Heart left ventricle (tissue), 16 donors: Measurements from ENCODE around the gene SLC6A3. TPM values are rescaled to one million over a fixed set of nuclear protein-coding genes. Genes with fewer than 3 reads are reported as not detected.

Experiments
- ATAC-seq, 4 donors: fragments of 200-7000 bp; cut with Tn5 transposase; one replicate each; pipeline ENCODE4 v1.9.1; 2020 to 2022; ENCODE audit warnings: moderate library complexity in 4 of 4, mild to moderate bottlenecking in 3 of 4, moderate number of reproducible peaks in 1 of 4
- DNase-seq, 5 donors: peaks; one replicate each; pipeline ENCODE4 v3.0.0-alpha.2; 2020
- H3K27ac ChIP-seq, 12 donors: fragments of 200-600 bp; sonication (generic) in 4 of 12; one replicate each; pipeline versions ENCODE4 v1.5.0 to v1.8.0; 2016 to 2022; ENCODE audit warnings: mild to moderate bottlenecking in 2 of 12
- H3K27me3 ChIP-seq, 9 donors: fragments of 200-600 bp; sonication (generic) in 2 of 9; one replicate each; pipeline versions ENCODE4 v1.5.1 to v1.8.0; 2016 to 2022; ENCODE audit warnings: mild to moderate bottlenecking in 3 of 9
- H3K36me3 ChIP-seq, 9 donors: fragments of 200-600 bp; sonication (generic) in 2 of 9; one replicate each; pipeline versions ENCODE4 v1.5.0 to v1.8.0; 2018 to 2022; ENCODE audit warnings: mild to moderate bottlenecking in 2 of 9
- H3K4me1 ChIP-seq, 12 donors: fragments of 200-600 bp; sonication (generic) in 4 of 12; one replicate each; pipeline versions ENCODE4 v1.5.0 to v1.8.0; 2016 to 2022; ENCODE audit warnings: mild to moderate bottlenecking in 3 of 12
- H3K4me3 ChIP-seq, 12 donors: fragments of 200-600 bp; sonication (generic) in 4 of 12; one replicate each; pipeline versions ENCODE4 v1.5.0 to v1.8.0; 2017 to 2022; ENCODE audit warnings: mild to moderate bottlenecking in 9 of 12, moderate library complexity in 4 of 12
- H3K9me3 ChIP-seq, 12 donors: fragments of 200-600 bp; sonication (generic) in 4 of 12; one replicate each; pipeline versions ENCODE4 v1.5.0 to v1.8.0; 2016 to 2022; ENCODE audit warnings: mild to moderate bottlenecking in 1 of 12
- POLR2A ChIP-seq, 2 donors: fragments of 450-650 bp; IDR thresholded peaks; one replicate each; pipeline ENCODE4 v1.6.1; 2017; ENCODE audit warnings: antibody characterized with exemption in 2 of 2, mild to moderate bottlenecking in 2 of 2, moderate library complexity in 2 of 2
- whole genome bisulfite sequencing, 4 donors: extraction: QIAGEN DNeasy Blood & Tissue Kit in 2 of 4; methylation state at CpG; one replicate each; pipeline versions ENCODE4 v1.1.5 to v1.1.7; 2013 to 2018; 5-methylcytosine and 5-hydroxymethylcytosine counted together
- intact Hi-C, 10 donors: fragments of 100-400 bp; cut with DNase I; formaldehyde crosslinking; loops; one replicate each; pipeline versions ENCODE4 v1.11.1 to v1.14.2; 2022
- polyA plus RNA-seq, 2 donors: library from polyadenylated mRNA; stranded (reverse); fragments of 200-250 nt; gene quantifications; one replicate each; pipeline ENCODE4 v1.2.3, GENCODE V29; 2013
- total RNA-seq, 9 donors: library from RNA; depleted of rRNA in 2 of 9; stranded (reverse); fragments of >200 nt in 2 of 9; fragmentation: NEBNext Ultra II Directional in 3 of 9; extraction: Animal tissue kit (Norgen Biotek cat#: 25700) in 3 of 9; gene quantifications; one replicate each; pipeline versions ENCODE4 v1.1.0 to v1.2.4, GENCODE V29; 2016 to 2023
- TF ChIP-seq, protein P1 (sequence below), 12 donors: fragments of 200-600 bp; sonication (generic) in 4 of 12; IDR thresholded peaks; one replicate each; pipeline versions ENCODE4 v1.5.0 to v1.8.0; 2018 to 2022; ENCODE audit warnings: antibody characterized with exemption in 12 of 12, mild to moderate bottlenecking in 5 of 12
- donor health status: ischemic (EF 13 %, LVEDD 7.1; RV severe dilation, severe dysfunction).
- donor health status: healthy with polysubstance abuse.
- donor health status: DM: no; HTN: yes; CAD: no.
- donor health status: DM: no; HTN: no; CAD: no.
- donor health status: ischemic (EF 25% LVEDD 6.9; RV normal size, moderate dysfunction).
- donor health status: ischemic (EF 25% LVEDD 5.7; RV mildly dilated, moderate dysfunction).
- donor health status: healthy.
- donor health status: DM: yes; HTN: yes; CAD: no.
- donor health status: ischemic (EF 35%, LVEDD 5.7; RV mildly dilated, moderate dysfunction).
- donor health status: nonischemic (EF 11% LVEDD 7.7; RV severe dilation, severe dysfunction).
- donor health status: DM: yes; HTN: yes; CAD: no.
- donor health status: PGD.
- donor health status: ischemic (EF 29% LVEDD 5.4; RV normal size, mild dysfunction).
- donor health status: nonischemic (EF 23%, LVEDD 6.1; RV moderate dilation, normal function).

SLC6A3 gene
- total and polyA plus RNA-seq, 11 donors: 0.06 to 0.29 (median 0.11) TPM; not detected in 7

DNA sequence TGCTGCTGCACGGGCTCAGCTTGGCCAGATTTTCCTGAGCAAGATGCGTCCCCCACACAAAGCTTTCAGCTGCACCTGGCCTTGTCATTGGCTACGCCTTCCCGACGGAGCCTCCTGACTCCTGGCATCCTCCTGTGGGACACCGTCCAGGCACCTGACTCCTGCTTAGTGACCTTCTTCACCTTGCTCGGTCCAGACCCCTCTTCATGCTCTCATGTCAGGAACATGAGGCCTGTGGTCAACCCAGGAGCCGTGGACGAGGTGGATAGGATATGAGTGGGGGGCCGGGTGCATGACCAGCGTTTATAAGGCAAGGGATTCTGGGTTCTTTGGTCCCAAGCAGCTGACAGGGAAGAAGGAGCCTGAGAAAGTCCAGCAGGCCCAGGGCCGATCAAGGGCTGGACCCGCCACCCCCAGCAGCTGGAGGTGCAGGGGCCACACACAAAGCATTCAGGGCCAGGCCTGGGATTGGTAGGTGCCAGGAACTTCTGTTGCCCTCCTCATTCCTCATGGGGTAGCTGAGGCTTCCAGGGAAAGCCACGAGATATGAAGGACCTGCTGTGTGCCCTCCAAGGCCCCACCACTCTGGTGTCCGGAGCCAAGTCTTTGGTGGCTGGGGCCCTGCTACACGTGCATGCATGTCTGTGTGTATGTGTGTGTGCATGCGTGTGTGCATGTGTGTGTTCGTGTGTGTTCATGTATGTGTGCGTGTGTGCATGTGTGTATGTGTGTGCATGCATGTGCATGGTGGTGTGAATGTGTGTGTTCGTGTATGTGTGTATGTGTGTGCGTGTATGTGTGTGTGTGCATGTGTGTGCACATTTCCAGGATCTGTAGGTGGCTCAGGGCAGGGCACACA, 34.9 kb downstream of the SLC6A3 start:
- Histone ChIP-seq H3K4me3 (no peak overlapping the region), H3K4me1 (no peaks in the 10 kb centered on the region), H3K9me3 (no peaks in the 10 kb centered on the region), H3K27me3 (peaks cover 0 to 43% (median 7%) of the 10 kb centered on the region in 9 donors), H3K36me3 (no peaks in the 10 kb centered on the region), H3K27ac (no peak overlapping the region)
- 79 to 83% (median 81%) methylated on average over 14 to 21 of the region's 21 CpGs for WGBS, 4 donors
- no peak for TF ChIP-seq POLR2A (IDR thresholded peaks at IDR 0.05)
- TF ChIP-seq, protein P1, sequence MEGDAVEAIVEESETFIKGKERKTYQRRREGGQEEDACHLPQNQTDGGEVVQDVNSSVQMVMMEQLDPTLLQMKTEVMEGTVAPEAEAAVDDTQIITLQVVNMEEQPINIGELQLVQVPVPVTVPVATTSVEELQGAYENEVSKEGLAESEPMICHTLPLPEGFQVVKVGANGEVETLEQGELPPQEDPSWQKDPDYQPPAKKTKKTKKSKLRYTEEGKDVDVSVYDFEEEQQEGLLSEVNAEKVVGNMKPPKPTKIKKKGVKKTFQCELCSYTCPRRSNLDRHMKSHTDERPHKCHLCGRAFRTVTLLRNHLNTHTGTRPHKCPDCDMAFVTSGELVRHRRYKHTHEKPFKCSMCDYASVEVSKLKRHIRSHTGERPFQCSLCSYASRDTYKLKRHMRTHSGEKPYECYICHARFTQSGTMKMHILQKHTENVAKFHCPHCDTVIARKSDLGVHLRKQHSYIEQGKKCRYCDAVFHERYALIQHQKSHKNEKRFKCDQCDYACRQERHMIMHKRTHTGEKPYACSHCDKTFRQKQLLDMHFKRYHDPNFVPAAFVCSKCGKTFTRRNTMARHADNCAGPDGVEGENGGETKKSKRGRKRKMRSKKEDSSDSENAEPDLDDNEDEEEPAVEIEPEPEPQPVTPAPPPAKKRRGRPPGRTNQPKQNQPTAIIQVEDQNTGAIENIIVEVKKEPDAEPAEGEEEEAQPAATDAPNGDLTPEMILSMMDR (IDR thresholded peaks at IDR 0.05): no peak
- DNase-seq (peak in 2 of 5 donors; percentile 9 to 39), ATAC-seq (no peak)
- intact Hi-C loops: no loop called here

DNA sequence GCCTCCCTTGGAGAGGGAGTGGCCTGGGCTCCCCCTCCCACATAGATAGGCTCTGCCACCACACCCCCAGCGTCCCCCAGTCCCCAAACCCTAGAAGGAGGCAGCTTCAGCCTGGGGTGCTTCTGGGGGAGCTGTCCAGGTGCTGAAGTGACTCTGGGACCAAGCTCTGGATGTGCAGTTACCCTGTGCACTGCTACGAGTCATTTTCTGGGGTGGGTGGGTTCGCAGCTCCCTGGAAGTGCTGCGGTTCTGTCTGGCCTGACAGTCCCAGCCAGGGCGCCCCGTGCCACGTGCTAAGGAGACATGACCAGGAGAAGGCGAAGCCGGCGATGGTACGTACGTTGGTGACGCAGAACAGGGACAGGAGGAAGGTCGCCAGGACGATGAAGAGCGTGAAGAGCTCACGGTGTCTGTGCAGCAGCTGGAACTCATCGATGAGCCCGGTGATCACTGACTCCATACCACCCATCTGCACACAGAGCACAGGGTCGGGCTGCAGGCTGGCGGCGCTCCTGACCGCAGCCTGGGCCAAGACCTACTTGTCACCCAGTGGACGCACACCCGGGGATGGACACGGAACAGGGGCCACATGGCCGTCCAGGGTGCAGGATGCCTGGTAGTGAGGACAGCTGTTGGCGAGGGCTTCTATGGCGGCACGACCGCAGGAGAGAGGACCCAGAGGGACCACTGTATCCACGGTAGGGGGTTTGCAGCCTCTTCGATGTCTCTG, 35.7 kb downstream of the SLC6A3 start:
- no peak for TF ChIP-seq POLR2A (IDR thresholded peaks at IDR 0.05)
- TF ChIP-seq, protein P1 (IDR thresholded peaks at IDR 0.05): no peak
- ATAC-seq: peak in 1 of 4 donors; percentile 49
- Histone ChIP-seq H3K9me3 (no peaks in the 10 kb centered on the region), H3K27ac (no peak overlapping the region), H3K4me3 (no peak overlapping the region), H3K36me3 (no peaks in the 10 kb centered on the region), H3K4me1 (no peaks in the 10 kb centered on the region), H3K27me3 (peaks cover 0 to 43% (median 7%) of the 10 kb centered on the region in 9 donors)
- 68 to 74% (median 72%) methylated on average over 30 to 33 of the region's 33 CpGs for WGBS, 4 donors
- peak in 2 of 5 donors; percentile 17 to 52 for DNase-seq
- intact Hi-C loops: no loop called here

DNA sequence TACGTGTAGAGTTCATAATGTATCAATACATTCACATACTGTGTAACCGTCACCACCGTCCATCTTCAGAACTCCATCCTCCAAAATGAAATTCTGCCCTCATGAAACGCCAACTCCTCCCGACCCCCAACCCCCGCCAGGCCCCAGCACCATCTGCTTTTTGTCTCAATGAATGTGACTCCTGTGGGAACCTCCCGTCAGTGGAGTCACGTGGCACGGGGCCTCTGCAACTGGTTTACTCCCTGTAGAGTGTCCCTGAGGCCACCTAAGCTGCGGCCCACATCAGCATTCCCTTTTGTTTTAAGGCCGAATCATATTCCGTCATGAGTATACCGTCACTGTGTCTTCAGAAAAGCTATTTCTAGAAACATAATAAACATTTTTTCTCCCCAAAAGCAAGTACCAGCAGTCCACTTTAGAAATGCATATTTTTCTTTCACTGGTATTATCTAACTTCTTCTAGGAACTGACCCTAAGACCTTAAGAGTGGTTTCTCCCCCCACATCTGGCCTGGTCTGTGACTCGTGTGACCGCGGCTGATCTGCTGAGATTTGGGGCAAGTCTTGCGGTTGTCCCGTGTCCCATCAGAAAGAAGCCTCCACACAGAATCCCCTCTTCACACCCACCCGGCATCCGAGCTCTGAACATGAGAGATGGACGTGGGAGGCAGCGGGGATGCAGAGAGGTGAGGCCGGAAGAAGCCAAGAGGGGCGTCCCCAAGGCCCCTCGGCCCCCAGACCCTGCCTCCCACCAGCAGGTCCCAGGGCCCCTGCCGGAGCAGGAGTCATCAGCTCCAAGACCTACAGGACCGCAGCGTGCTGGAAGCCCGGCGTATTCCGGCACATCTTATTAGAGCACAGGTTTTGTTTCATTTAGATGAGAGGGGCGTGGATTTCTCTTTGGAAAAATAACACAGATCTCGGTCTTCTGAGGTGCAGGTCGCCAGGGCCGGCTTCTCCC, 38.3 kb downstream of the SLC6A3 start:
- H3K4me3 ChIP-seq: no peak overlapping the region
- TF ChIP-seq POLR2A (IDR thresholded peaks at IDR 0.05): no peak
- TF ChIP-seq, protein P1 (IDR thresholded peaks at IDR 0.05): no peak
- WGBS, 4 donors: 64 to 74% (median 71%) methylated on average over 34 to 35 of the region's 35 CpGs
- no peak overlapping the region for H3K27ac ChIP-seq
- no peak for ATAC-seq
- intact Hi-C loops: no loop called here
- H3K27me3 ChIP-seq: peaks cover 0 to 24% (median 0%) of the 10 kb centered on the region in 9 donors
- DNase-seq: peak in 2 of 5 donors; percentile 6 to 34
- no peaks in the 10 kb centered on the region for H3K4me1 ChIP-seq
- no peaks in the 10 kb centered on the region for H3K9me3 ChIP-seq
- H3K36me3 ChIP-seq: no peaks in the 10 kb centered on the region
